NCI-H1105 treated with DMSO at 0.1 percent for 48 hours (cell line): ENCODE data around the gene DYSF.
"Not testable (repeated sequence)": the region's sequence is repeated elsewhere in the genome, so short reads cannot be mapped to it uniquely, and the experiment has no call there.

Experiments
- DNase-seq: peaks from one replicate; lab custom pipeline; 2025; lab: John Stamatoyannopoulos, UW

The DYSF gene

GRCh38 chr2:71453404-71454220 lies at the start of gene DYSF:
DYSF (plus strand) TSS chr2:71453561.
- peak; percentile 13 for DNase-seq

GRCh38 chr2:71409611-71410010 lies 43.8 kb upstream of the DYSF start:
- DNase-seq, result no peak

- no peak for DNase-seq
These were observed 42.7 kb upstream of the DYSF start for GRCh38 chr2:71410696-71411095.

GRCh38 chr2:71416866-71417265 lies 36.5 kb upstream of the DYSF start:
- not testable (repeated sequence) for DNase-seq

- peak; percentile 36 for DNase-seq
These were observed 35.8 kb upstream of the DYSF start for GRCh38 chr2:71417300-71418202.

- no peak for DNase-seq
These were observed 34.2 kb upstream of the DYSF start for GRCh38 chr2:71419145-71419544.

GRCh38 chr2:71419976-71420375 lies 33.4 kb upstream of the DYSF start:
- DNase-seq, result no peak

GRCh38 chr2:71422786-71423185 lies 30.6 kb upstream of the DYSF start:
- DNase-seq, result no peak

- no peak for DNase-seq
These were observed 29.4 kb upstream of the DYSF start for GRCh38 chr2:71423817-71424420.

GRCh38 chr2:71426721-71427120 lies 26.6 kb upstream of the DYSF start:
- no peak for DNase-seq

GRCh38 chr2:71428472-71429383 lies 24.6 kb upstream of the DYSF start:
- DNase-seq, result no peak

- not testable (repeated sequence) for DNase-seq
These were observed 8.2 kb upstream of the DYSF start for GRCh38 chr2:71445142-71445541.

- DNase-seq, result no peak
These were observed 6.9 kb upstream of the DYSF start for GRCh38 chr2:71446505-71446904.

- no peak for DNase-seq
These were observed 4.0 kb upstream of the DYSF start for GRCh38 chr2:71449343-71449742.

- no peak for DNase-seq
These were observed 1.7 kb upstream of the DYSF start for GRCh38 chr2:71451705-71452104.

- peak; percentile 6 for DNase-seq
These were observed 796 bp upstream of the DYSF start for GRCh38 chr2:71452565-71452964.

GRCh38 chr2:71454221-71455010 lies 1.1 kb downstream of the DYSF start:
- no peak for DNase-seq

GRCh38 chr2:71455011-71455740 lies 1.8 kb downstream of the DYSF start:
- no peak for DNase-seq

GRCh38 chr2:71455741-71456569 lies 2.6 kb downstream of the DYSF start:
- no peak for DNase-seq
